Measurements from ENCODE around the gene PSMD4.

DNA sequence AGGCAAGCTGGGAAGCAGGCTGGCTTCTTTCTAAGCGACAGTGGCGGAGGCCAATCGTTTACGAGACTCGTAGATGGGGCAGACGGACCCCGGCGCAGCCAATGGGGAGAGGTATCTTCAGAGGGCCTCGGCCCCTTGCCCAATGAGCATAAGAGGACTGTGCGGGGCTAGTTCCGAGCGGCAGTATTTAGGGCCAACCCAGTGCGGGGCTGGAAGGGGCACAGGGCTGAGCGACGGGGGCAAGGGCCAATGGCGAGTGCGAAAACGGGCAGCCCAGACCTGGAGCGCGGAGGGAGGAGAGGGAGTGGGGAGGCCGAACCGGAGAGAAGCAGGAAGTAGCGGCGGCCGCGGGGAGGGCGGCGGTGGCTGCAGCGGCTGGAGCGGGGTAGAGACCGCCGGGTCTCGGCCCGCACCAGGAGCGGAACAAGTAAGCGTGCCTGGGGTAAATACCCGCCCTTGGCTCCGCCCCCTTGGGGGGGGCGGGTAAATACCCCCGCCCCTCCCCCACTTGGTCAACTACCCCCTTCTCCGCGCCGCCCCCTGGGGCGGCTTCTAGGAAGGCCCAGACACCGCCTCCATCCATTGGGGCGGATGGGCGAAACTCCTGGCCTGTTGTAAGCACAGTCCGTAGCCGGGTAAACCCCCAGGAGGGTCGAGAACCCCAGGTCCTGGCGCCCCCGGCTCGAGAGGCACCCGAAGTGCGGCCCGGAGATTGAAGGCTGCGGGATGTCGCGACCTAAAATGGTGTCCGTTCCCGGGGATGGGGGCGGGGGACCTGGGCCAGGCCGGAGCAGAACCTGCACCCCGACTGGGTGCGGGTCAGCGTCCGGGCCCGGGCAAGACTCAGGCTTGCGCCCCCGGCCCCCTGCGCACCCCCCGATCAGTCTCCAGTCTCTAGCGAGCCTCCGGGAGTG, 27.7 kb downstream of the PSMD4 start, which contains the start of gene ZNF687:
- TF ChIP-seq, protein P1, sequence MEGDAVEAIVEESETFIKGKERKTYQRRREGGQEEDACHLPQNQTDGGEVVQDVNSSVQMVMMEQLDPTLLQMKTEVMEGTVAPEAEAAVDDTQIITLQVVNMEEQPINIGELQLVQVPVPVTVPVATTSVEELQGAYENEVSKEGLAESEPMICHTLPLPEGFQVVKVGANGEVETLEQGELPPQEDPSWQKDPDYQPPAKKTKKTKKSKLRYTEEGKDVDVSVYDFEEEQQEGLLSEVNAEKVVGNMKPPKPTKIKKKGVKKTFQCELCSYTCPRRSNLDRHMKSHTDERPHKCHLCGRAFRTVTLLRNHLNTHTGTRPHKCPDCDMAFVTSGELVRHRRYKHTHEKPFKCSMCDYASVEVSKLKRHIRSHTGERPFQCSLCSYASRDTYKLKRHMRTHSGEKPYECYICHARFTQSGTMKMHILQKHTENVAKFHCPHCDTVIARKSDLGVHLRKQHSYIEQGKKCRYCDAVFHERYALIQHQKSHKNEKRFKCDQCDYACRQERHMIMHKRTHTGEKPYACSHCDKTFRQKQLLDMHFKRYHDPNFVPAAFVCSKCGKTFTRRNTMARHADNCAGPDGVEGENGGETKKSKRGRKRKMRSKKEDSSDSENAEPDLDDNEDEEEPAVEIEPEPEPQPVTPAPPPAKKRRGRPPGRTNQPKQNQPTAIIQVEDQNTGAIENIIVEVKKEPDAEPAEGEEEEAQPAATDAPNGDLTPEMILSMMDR (conservative IDR thresholded peaks at IDR 0.05; ENCODE audit: low read depth, low read length), result no peak
- TF ChIP-seq EZH2 (IDR thresholded peaks at IDR 0.05; ENCODE audit: borderline replicate concordance, low read depth, low read length, poor library complexity, severe bottlenecking), result no peak
